H1 (cell line): Measurements from ENCODE around the gene MAPKAP1.

ENCODE experiments used
- ATF3 ChIP-seq: IDR thresholded peaks from 2 replicates; pipeline ENCODE4 v1.6.1; 2011; ENCODE audit warnings: low read depth, mild to moderate bottlenecking, low read length; ENCODE audit not compliant: insufficient read depth
- CHD2 ChIP-seq: IDR thresholded peaks from 2 replicates; pipeline ENCODE4 v1.6.1; 2012; ENCODE audit warnings: low read length, improper control_type of control experiment
- CTCF ChIP-seq, 3 experiments: IDR thresholded peaks; 1 replicate in 2 of 3; 2 replicates in 1 of 3; pipeline versions ENCODE4 v1.5.1 to v1.6.1; 2011; ENCODE audit warnings: low read length in 3 of 3, mild to moderate bottlenecking in 3 of 3, inconsistent platforms in 2 of 3, low read depth in 1 of 3, moderate library complexity in 1 of 3; ENCODE audit not compliant: insufficient read depth in 1 of 3; ENCODE audit errors: control extremely low read depth in 1 of 3
- EGR1 ChIP-seq: IDR thresholded peaks from 2 replicates; pipeline ENCODE4 v1.6.1; 2011; ENCODE audit warnings: low read depth, low read length, borderline replicate concordance
- MAX ChIP-seq: IDR thresholded peaks from 2 replicates; pipeline ENCODE4 v1.6.1; 2012; ENCODE audit warnings: inconsistent platforms
- POLR2A ChIP-seq, 2 experiments: IDR thresholded peaks; 1 replicate in 1 of 2; 2 replicates in 1 of 2; pipeline ENCODE4 v1.6.1; 2011; ENCODE audit warnings: low read depth in 2 of 2, low read length in 2 of 2, mild to moderate bottlenecking in 2 of 2; ENCODE audit errors: control extremely low read depth in 1 of 2
- RAD21 ChIP-seq, 2 experiments: IDR thresholded peaks in 1 of 2; conservative IDR thresholded peaks in 1 of 2; 2 replicates each; pipeline ENCODE4 v1.6.1; 2011; ENCODE audit warnings: low read depth in 2 of 2, low read length in 2 of 2, improper control_type of control experiment in 1 of 2, inconsistent platforms in 1 of 2, mild to moderate bottlenecking in 1 of 2, moderate library complexity in 1 of 2
- TAF1 ChIP-seq: IDR thresholded peaks from 2 replicates; pipeline ENCODE4 v1.6.1; 2011; ENCODE audit warnings: mild to moderate bottlenecking, low read depth, low read length
- TF ChIP-seq, protein P1 (sequence below): IDR thresholded peaks from 2 replicates; pipeline ENCODE4 v1.6.1; 2012; ENCODE audit warnings: inconsistent platforms

GRCh38 chr9:125440411-125440810, 266.6 kb downstream of the MAPKAP1 start:
- TF ChIP-seq TAF1 (no peak), MAX (no peak), POLR2A (IDR thresholded peaks at IDR 0.05; ENCODE audit: control extremely low read depth in 1 of 2, low read depth in 2 of 2, low read length in 2 of 2) (no peak), CHD2 (no peak), EGR1 (no peak), CTCF (IDR thresholded peaks at IDR 0.05; ENCODE audit: control extremely low read depth in 1 of 3, insufficient read depth in 1 of 3, low read depth in 1 of 3, low read length in 3 of 3) (no peak), ATF3 (no peak), RAD21 (IDR thresholded peaks at IDR 0.05 in 1 of 2, conservative IDR thresholded peaks at IDR 0.05 in 1 of 2; ENCODE audit: low read depth in 2 of 2, low read length in 2 of 2) (no peak)
- TF ChIP-seq, protein P1, sequence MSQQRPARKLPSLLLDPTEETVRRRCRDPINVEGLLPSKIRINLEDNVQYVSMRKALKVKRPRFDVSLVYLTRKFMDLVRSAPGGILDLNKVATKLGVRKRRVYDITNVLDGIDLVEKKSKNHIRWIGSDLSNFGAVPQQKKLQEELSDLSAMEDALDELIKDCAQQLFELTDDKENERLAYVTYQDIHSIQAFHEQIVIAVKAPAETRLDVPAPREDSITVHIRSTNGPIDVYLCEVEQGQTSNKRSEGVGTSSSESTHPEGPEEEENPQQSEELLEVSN, result no peak
